ENCODE measurements around the gene OR2C3.
"Not testable (repeated sequence)": the region's sequence is repeated elsewhere in the genome, so short reads cannot be mapped to it uniquely, and the experiment has no call there.

OR2C3 gene

DNA sequence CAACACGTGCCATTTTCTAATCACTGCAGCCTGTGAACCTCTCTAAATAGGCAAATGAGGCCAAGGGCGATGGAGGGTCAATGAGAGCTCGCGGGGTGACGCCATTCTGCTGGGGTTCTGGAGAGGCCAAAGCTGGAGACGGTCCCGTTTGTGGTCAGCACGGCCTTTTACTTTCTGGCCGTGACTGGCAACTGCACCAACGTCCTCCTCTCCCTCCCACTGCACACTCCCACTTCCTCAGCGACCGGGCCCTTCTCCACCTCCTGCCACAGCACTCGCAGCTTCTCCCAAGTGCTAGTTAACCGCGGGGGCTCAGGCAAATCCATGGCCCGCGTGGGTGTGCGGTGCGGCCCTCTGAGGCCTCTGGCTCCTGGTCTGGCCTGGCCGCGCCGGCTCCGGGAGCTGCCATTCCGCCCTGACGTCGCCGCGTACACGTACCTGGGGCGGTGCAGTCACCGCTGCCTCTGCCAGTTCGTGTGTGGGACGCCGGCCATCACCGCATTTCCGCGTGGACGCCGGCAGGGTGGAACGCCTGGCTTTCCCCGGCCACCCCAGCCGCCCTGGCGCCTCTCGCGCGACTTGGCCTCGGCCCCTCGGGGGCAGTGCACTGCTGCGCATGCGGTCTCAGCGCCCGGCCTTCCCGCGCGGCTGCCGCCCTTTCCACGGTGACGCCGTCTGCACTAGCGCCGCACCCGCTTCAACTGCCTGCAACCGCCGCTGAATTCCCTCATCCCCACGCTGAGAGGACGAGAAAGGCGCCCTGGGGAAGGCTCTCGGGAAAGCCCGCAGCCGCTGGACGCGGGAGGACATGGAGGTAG is 18.2 kb downstream of the OR2C3 start:
- peak; percentile 23 for DNase-seq

DNA sequence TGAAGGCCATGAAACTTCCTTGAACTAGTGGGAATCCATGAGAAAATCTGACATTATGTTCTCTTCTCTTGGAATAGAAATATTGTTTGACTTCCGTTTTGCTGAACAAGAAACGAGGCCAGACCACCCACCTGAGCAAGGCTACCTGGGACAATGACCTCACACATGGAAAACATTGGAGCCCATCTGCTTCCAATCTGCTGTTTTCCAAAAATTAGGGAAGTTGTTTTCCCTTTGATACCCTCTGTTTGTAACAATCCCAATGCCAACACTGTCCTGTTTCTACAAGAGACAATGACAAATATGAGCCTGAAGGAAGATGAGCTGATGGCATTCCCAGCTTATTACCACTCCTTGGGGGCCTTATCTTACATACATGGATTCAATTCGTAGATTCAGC is 29.4 kb downstream of the OR2C3 start:
- no peak for DNase-seq

DNA sequence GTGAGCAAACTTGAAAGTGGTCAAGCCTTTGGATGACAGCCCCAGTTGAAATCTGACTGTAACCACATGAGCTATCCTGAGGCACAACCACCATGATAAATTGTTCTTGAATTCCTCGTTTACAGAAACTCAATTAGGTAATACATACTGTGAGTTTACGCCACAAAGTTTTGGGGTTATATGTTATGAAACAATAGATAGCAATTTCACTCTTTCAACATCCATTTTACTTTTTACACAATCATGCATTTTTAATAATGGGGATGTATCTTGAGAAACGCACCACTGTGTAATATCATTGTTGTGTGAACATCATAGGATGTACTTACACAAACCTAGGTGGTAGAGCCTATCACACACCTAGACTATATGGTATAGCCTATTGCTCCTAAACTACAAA is 35.4 kb downstream of the OR2C3 start:
- no peak for DNase-seq

DNA sequence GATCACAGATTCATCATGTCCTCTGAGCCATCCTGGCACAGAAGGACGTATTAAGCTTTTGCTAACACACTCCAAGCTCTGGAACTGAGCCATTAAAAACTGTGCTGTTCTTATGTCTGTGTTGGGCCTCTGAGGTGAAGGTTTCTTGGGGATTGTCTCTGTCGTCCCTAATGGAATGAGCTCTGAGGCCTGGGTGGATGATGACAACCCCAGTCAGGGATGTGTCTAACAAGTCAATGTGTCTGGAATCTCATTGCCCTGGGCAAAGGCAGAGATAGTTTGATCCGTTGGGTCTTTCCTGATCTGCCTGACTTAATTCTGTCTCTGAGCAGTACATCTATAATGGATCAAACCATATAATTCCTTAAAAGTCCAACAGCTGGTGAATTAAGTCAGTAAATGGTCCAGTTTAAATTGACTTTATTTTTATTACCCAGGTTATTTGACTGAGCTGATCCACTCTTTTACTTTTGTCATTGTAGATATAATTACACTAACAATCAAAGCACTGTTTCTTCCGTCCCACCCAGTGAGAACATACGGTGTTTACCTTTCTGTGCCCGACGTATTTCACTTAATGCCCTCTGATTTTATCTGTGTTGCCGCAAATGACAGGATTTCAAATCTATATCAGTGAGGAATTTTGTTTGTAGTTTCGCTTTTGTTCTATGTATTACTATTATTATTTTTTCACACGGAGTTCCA is 39.5 kb downstream of the OR2C3 start:
- DNase-seq: no peak

DNA sequence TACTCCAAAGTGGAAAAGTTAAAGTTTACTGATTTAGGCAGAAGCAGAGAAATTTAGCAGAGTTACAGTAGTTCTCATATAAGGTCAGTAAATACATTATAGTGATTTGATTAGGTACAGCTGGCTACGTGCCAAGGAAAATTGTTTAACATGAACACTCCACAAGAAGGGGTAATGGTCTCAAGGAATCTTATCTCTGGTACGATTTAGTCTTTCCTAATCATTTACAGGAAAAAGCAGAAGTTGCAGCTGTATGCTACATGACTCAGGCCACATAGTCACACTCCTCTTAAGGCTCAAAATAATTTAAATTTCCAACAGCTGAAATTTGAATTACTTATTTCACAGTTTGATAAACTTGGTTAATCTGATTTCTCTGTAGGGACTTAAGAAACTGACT is 41.5 kb downstream of the OR2C3 start:
- DNase-seq: no peak

DNA sequence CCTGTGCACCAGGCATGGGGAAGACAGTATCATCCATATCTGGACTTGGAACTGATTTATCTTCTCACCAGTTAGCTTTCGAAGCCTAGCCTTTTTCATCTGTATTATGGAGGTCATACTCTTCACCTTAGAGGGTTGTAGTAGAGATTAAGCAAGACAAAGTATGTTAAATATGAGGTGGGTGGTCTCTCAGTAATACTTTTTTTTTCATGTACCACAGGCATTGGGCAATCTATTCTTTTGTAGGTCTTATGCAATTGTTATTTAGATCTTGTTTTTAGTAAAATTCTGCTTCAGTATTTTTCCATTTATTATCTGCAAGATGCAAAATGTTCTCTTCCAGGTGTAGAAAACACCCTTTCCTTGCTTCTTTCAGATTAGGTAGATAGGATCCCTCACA is 43.1 kb downstream of the OR2C3 start:
- DNase-seq: no peak

DNA sequence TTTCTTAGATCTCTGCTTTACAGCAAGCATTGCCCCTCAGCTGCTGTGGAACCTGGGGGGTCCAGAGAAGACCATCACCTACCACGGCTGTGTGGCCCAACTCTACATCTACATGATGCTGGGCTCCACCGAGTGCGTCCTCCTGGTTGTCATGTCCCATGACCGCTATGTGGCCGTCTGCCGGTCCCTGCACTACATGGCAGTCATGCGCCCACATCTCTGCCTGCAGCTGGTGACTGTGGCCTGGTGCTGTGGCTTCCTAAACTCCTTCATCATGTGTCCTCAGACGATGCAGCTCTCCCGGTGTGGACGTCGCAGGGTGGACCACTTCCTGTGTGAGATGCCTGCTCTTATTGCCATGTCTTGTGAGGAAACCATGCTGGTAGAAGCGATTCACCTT is 44.9 kb downstream of the OR2C3 start:
- no peak for DNase-seq

DNA sequence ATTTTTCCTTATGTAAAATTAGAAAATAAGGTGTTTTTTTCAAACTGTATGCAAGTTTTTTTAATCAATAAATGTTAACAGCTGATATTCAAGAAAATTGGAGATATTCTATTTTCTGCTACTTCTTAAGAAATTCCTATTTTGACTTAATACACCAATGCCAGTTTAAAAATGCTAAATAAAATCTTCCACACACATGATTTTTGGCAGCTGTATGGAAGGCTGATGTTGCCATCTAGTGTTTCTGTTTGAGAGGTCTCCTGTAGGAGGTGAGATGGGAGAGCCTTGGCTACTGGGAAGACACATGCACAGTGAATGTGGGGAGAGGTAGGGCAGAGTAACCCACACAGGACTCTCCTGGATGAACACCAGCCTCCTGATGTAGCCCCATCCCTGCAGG is 49.2 kb downstream of the OR2C3 start:
- DNase-seq: peak; percentile 42

DNA sequence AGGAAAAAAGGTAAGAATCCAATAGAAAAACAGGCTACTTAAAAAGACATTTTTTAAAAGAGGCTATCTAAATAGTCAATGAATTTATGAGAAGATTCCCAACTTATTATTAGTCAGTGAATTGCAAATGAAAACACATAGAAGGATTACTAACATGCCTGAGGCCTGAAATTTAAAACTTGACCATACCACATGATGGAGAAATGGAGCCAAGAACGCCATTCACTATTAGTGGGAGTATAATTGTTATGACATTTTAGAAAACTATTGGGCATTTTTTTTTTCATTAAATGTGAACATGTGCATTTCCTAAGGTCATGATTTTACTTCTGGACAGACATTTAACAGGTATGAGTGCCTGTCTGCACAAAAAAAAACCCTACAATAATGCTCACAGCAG is 53.5 kb downstream of the OR2C3 start:
- DNase-seq: no peak

DNA sequence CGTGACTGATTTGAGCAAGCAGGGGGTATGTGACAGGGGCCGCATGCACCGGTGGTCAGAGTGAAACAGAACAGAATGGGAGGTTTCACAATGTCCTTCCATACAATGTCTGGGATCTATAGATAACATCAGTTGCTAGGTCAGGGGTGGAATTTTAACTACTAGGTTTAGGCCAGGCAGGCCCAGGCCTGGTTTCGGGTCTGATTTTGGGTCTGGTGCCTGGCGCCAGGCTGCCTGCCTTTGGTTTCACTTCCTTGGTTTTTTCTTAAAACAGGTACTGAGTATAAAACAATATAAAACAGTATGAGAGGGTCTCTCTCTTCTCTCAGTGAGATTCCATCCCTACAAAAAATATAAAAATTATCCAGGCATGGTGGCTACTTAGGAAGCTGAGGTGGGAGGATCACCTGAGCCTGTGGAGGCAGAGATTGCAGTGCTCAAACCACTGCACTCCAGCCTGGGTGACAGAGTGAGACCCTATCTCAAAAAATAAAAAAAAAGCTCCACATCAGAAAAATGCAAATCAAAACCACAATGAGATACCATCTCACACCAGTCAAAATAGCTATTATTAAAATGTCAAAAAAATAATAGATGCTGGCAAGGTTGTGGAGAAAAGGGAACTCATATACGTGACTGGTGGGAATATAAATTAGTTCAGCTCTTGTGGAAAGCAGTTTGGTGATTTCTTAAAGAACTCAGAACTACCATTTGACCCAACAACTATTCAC is 59.7 kb downstream of the OR2C3 start:
- not testable (repeated sequence) for DNase-seq

DNA sequence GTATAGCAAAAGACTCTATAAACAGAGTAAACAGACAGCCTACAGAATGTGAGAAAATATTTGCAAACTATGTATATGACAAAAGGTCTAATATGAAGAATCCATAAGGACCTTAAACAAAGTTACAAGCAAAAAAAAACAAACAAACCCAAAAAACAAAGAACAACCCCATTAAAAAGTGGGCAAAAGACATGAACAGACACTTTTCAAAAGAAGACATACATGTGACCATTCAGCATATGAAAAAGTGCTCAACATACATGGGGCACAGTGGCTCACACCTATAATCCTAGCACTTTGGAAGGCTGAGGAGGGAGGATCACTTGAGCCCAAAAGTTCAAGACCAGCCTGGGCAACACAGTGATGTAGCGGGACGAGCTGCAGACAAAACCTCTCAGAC is 60.4 kb downstream of the OR2C3 start:
- no peak for DNase-seq

Data from retina (tissue), 1 donor.